IPS-18a (cell line): ENCODE data around the gene DHRS3.

ENCODE experiments used
- H3K27ac ChIP-seq: one replicate; pipeline ENCODE4 v1.5.1; 2013; ENCODE audit warnings: low read length
- H3K27me3 ChIP-seq: one replicate; pipeline ENCODE4 v1.6.1; 2013; ENCODE audit warnings: mild to moderate bottlenecking, low read length; ENCODE audit not compliant: control insufficient read depth, insufficient read depth
- H3K36me3 ChIP-seq: one replicate; pipeline ENCODE4 v1.6.1; 2013; ENCODE audit warnings: low read depth, low read length; ENCODE audit not compliant: control insufficient read depth
- H3K4me1 ChIP-seq: one replicate; pipeline ENCODE4 v1.6.1; 2013; ENCODE audit warnings: low read depth, low read length; ENCODE audit not compliant: control insufficient read depth
- H3K4me3 ChIP-seq: one replicate; pipeline ENCODE4 v1.5.1; 2013; ENCODE audit warnings: low read length
- H3K9ac ChIP-seq: one replicate; pipeline ENCODE4 v1.6.1; 2013; ENCODE audit warnings: mild to moderate bottlenecking, low read length, moderate library complexity
- H3K9me3 ChIP-seq: one replicate; pipeline ENCODE4 v1.6.1; 2013; ENCODE audit warnings: low read depth, low read length; ENCODE audit not compliant: control insufficient read depth

The DHRS3 gene

GRCh38 chr1:12593621-12594066, 24.4 kb downstream of the DHRS3 start:
- no peaks in the 10 kb centered on the region for H3K9me3 ChIP-seq
- H3K27ac ChIP-seq: no peak overlapping the region
- H3K36me3 ChIP-seq: no peaks in the 10 kb centered on the region
- peaks cover 26% of the 10 kb centered on the region for H3K27me3 ChIP-seq
- H3K4me3 ChIP-seq: no peak overlapping the region
- H3K9ac ChIP-seq: no peak overlapping the region
- H3K4me1 ChIP-seq: peaks cover 10% of the 10 kb centered on the region

GRCh38 chr1:12592496-12592895, 25.5 kb downstream of the DHRS3 start:
- no peaks in the 10 kb centered on the region for H3K36me3 ChIP-seq
- no peak overlapping the region for H3K4me3 ChIP-seq
- no peak overlapping the region for H3K27ac ChIP-seq
- H3K27me3 ChIP-seq: peaks cover 21% of the 10 kb centered on the region
- no peak overlapping the region for H3K9ac ChIP-seq
- H3K9me3 ChIP-seq: no peaks in the 10 kb centered on the region
- peaks cover 10% of the 10 kb centered on the region for H3K4me1 ChIP-seq

- H3K36me3 ChIP-seq: no peaks in the 10 kb centered on the region
- H3K4me1 ChIP-seq: peaks cover 10% of the 10 kb centered on the region
- H3K4me3 ChIP-seq: no peak overlapping the region
- no peak overlapping the region for H3K9ac ChIP-seq
- peaks cover 10% of the 10 kb centered on the region for H3K27me3 ChIP-seq
- no peak overlapping the region for H3K27ac ChIP-seq
- H3K9me3 ChIP-seq: no peaks in the 10 kb centered on the region
These were observed 26.6 kb downstream of the DHRS3 start for GRCh38 chr1:12591267-12591938.

DNA sequence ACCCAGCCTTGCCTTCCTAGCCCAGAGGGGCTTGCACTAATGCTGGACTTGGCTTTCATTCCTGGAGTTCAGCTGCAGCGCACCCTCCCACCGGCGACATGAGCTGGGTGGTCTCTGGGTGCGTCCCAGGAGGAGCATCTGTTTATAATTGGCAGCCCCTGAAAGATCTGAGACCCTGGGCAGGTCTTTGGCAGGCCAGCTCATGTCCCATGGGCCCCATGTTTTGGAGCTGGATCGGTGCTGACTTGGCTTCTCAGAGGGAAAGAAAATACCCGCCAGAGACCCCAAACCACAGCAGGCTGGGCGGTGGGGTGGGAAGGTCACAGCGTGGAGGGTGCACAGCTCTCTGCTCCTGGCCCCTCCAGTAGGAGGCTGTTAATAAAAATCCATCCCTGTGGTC, 29.3 kb downstream of the DHRS3 start:
- no peaks in the 10 kb centered on the region for H3K36me3 ChIP-seq
- no peak overlapping the region for H3K9ac ChIP-seq
- no peak overlapping the region for H3K27ac ChIP-seq
- no peaks in the 10 kb centered on the region for H3K27me3 ChIP-seq
- no peaks in the 10 kb centered on the region for H3K9me3 ChIP-seq
- H3K4me3 ChIP-seq: no peak overlapping the region
- H3K4me1 ChIP-seq: peaks cover 6% of the 10 kb centered on the region

DNA sequence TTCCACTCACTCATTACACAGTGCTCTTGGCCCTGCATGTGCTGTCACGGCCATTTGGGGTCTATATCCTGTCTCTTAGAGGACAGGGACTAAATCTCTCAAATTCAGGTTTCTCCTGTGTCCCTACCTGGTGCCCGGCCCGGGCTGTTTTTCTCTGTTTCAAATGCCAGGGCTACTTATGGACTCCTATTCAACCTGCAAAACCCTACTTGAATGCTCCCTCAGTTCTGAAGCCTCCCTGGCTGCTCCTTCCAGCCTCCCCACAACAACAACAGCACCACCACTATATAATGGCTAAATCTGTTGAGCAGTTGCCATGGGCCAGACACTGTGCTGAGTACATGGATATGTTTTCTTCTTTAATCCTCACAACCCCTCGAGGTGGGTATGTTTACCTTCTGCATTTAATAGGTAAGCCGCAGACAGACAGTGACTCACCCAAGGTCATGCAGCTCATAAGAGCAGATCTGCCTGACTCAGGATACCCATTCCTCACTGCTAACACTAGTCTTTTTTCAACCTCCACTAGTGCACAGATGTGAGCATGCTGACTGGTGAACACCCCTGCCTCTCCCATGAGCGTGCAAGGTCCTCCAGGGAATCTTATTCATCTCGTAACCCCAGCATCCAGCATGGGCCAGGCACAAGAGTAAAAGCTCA, 29.9 kb downstream of the DHRS3 start:
- H3K4me1 ChIP-seq: peaks cover 4% of the 10 kb centered on the region
- H3K27me3 ChIP-seq: no peaks in the 10 kb centered on the region
- no peak overlapping the region for H3K9ac ChIP-seq
- no peaks in the 10 kb centered on the region for H3K9me3 ChIP-seq
- H3K27ac ChIP-seq: no peak overlapping the region
- H3K36me3 ChIP-seq: no peaks in the 10 kb centered on the region
- no peak overlapping the region for H3K4me3 ChIP-seq

DNA sequence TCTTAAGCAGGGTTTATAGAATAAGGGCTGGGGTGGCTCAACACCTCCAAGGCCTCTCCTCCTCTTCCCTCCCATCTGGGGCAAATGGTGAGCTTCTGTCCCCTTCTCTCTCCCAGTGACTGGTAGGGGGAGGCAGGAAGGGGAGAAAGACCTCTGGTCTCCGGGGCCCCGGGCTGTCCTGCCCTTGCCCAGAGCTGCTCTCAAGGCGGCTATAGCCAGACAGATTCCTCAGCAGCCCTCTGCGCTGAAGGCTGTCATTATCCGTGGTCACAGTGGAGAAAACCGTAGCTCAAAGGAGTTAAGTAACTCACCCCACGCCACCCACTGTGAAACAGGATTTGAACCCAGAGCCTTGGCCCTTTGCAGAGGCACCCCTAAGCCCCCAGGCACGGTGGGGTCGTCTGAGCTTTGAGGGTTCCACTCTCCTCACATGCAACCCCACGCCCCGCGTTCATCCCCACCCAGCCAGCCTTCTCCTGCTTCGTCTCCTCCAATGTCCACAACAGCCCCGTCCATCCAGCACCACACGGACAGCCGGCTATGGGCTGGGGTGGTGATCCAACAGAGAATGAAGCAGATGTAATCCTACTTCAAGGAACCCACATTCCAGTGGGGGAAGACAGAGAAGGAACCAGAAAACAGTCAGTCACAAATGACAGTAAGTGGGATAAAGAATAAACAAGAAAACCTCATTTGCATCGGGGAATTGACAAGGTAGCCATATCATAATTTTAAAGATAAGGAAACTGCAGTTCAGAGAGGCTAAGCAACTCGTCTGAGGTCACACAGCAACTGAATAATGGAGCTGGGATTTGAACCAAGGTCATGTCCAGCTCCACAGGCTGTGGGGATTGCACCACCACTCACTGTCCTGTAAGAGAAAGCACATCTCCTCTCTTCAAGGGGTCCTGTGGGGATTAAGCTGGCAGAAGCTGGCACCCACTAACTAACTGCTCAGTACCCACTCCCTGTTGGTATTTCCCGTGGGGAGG, 31.8 kb downstream of the DHRS3 start:
- H3K9me3 ChIP-seq: no peaks in the 10 kb centered on the region
- no peaks in the 10 kb centered on the region for H3K36me3 ChIP-seq
- H3K27me3 ChIP-seq: no peaks in the 10 kb centered on the region
- H3K9ac ChIP-seq: no peak overlapping the region
- H3K27ac ChIP-seq: no peak overlapping the region
- no peaks in the 10 kb centered on the region for H3K4me1 ChIP-seq
- no peak overlapping the region for H3K4me3 ChIP-seq

GRCh38 chr1:12585536-12585935, 32.5 kb downstream of the DHRS3 start:
- Histone ChIP-seq H3K4me1 (no peaks in the 10 kb centered on the region), H3K4me3 (no peak overlapping the region), H3K9me3 (no peaks in the 10 kb centered on the region), H3K27me3 (no peaks in the 10 kb centered on the region), H3K36me3 (peaks cover under 1% of the 10 kb centered on the region), H3K9ac (no peak overlapping the region), H3K27ac (no peak overlapping the region)

DNA sequence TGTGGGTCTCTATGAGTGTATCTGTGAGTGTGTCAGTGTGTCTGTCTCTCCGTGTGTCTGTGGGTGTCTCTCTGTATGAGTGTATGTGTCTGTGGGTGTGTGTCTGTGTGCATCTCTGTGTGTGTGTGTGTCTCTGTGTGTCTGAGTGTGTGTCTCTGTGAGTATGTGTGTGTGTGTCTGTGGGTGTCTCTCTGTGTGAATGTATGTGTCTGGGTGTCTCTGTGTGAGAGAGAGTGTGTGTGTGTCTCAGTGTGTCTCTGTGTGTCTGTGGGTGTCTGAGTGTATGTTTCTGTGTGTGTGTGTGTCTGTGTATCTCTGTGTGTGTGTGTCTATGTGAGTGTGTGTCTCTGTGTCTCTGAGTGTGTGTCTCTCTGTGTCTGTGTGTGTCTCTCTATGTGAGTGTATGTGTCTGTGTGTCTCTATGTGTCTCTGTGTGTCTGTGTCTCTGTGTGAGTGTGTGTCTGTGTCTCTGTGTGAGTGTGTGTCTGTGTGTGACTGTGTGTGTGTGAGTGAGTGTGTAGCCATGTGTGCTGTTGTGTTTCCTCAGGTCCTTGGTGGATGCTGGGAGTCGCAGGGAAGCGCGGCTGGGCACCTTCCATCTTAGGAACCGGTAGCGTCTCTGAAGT, 33.0 kb downstream of the DHRS3 start:
- Histone ChIP-seq H3K9me3 (no peaks in the 10 kb centered on the region), H3K27me3 (no peaks in the 10 kb centered on the region), H3K36me3 (peaks cover 6% of the 10 kb centered on the region), H3K4me1 (no peaks in the 10 kb centered on the region), H3K4me3 (no peak overlapping the region), H3K9ac (no peak overlapping the region), H3K27ac (no peak overlapping the region)

DNA sequence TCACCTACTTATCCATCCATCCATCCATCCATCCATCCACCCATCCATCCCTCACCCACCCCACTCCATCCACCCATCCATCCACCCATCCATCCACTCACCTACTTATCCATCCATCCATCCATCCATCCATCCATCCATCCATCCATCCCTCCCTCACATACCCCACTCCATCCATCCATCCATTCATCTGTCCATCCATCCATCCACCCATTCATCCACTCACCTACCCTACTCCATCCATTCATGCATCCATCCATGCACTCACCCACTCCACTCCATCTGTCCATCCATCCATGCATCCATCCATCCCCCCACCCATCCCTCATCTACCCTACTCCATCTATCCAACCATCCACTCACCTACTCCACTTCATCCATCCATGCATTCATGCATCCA, 34.5 kb downstream of the DHRS3 start:
- Histone ChIP-seq H3K4me3 (no peak overlapping the region), H3K4me1 (no peaks in the 10 kb centered on the region), H3K36me3 (peaks cover 7% of the 10 kb centered on the region), H3K9ac (no peak overlapping the region), H3K27ac (no peak overlapping the region), H3K9me3 (no peaks in the 10 kb centered on the region), H3K27me3 (no peaks in the 10 kb centered on the region)

DNA sequence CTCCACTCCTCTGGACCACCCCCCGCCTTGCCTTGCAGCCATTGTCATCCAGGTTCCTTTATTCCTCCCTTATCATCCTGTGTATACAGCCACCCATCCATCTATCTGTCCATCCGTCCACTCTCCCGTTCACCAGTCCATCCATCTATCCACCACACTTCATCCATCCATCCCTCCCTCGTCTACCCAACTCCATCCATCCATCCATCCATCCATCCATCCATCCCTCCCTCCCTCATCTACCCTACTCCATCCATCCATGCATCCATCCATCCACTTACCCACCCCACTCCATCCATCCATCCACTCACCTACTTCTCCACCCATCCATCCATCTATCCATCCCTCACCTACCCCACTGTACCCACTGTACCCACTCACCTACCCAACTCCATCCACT, 35.4 kb downstream of the DHRS3 start:
- H3K4me1 ChIP-seq: no peaks in the 10 kb centered on the region
- no peak overlapping the region for H3K4me3 ChIP-seq
- no peak overlapping the region for H3K9ac ChIP-seq
- no peak overlapping the region for H3K27ac ChIP-seq
- H3K36me3 ChIP-seq: peaks cover 12% of the 10 kb centered on the region
- no peaks in the 10 kb centered on the region for H3K9me3 ChIP-seq
- no peaks in the 10 kb centered on the region for H3K27me3 ChIP-seq

- Histone ChIP-seq H3K4me1 (no peaks in the 10 kb centered on the region), H3K36me3 (peaks cover 12% of the 10 kb centered on the region), H3K27ac (no peak overlapping the region)
These were observed 36.8 kb downstream of the DHRS3 start for GRCh38 chr1:12581179-12581578.

More at GRCh38 chr1:12581179-12581578, 36.8 kb downstream of the DHRS3 start:
- Histone ChIP-seq H3K9me3 (no peaks in the 10 kb centered on the region), H3K27me3 (no peaks in the 10 kb centered on the region), H3K9ac (no peak overlapping the region), H3K4me3 (no peak overlapping the region)
